GM21528 (cell line): ENCODE measurements around the gene EXOC4.

Experiments
- ATAC-seq: cut with Tn5 transposase; IDR thresholded peaks from one replicate; pipeline ENCODE4 v1.9.1; 2021; ENCODE audit warnings: mild to moderate bottlenecking, moderate library complexity; ENCODE audit not compliant: unreplicated experiment, low FRiP score

The EXOC4 gene

GRCh38 chr7:134029743-134030142 lies 776.9 kb downstream of the EXOC4 start:
- ATAC-seq: no peak

GRCh38 chr7:134030460-134030865 lies 777.6 kb downstream of the EXOC4 start:
- ATAC-seq: no peak

- ATAC-seq: no peak
Observed at GRCh38 chr7:134031835-134032617, 779.1 kb downstream of the EXOC4 start.

GRCh38 chr7:134034652-134035051 lies 781.8 kb downstream of the EXOC4 start:
- ATAC-seq: no peak

GRCh38 chr7:134037991-134038390 lies 785.1 kb downstream of the EXOC4 start:
- no peak for ATAC-seq

- no peak for ATAC-seq
Observed at GRCh38 chr7:134040988-134041387, 788.1 kb downstream of the EXOC4 start.

- no peak for ATAC-seq
Observed at GRCh38 chr7:134041477-134041876, 788.6 kb downstream of the EXOC4 start.

GRCh38 chr7:134042307-134042706 lies 789.4 kb downstream of the EXOC4 start:
- ATAC-seq: no peak

- no peak for ATAC-seq
Observed at GRCh38 chr7:134044682-134045081, 791.8 kb downstream of the EXOC4 start.

GRCh38 chr7:134045716-134046115 lies 792.8 kb downstream of the EXOC4 start:
- no peak for ATAC-seq

GRCh38 chr7:134046594-134047128 lies 793.8 kb downstream of the EXOC4 start:
- ATAC-seq: no peak

- no peak for ATAC-seq
Observed at GRCh38 chr7:134047675-134048074, 794.8 kb downstream of the EXOC4 start.

GRCh38 chr7:134048166-134048565 lies 795.3 kb downstream of the EXOC4 start:
- no peak for ATAC-seq

GRCh38 chr7:134051020-134051419 lies 798.1 kb downstream of the EXOC4 start:
- no peak for ATAC-seq

- no peak for ATAC-seq
Observed at GRCh38 chr7:134056816-134057215, 803.9 kb downstream of the EXOC4 start.

GRCh38 chr7:134058521-134058920 lies 805.6 kb downstream of the EXOC4 start:
- no peak for ATAC-seq

- no peak for ATAC-seq
Observed at GRCh38 chr7:134058980-134059379, 806.1 kb downstream of the EXOC4 start.

- ATAC-seq: no peak
Observed at GRCh38 chr7:134059921-134060320, 807.0 kb downstream of the EXOC4 start.

- ATAC-seq: no peak
Observed at GRCh38 chr7:134060874-134061273, 808.0 kb downstream of the EXOC4 start.

GRCh38 chr7:134062460-134062859 lies 809.6 kb downstream of the EXOC4 start:
- ATAC-seq: no peak

GRCh38 chr7:134065415-134065814 lies 812.5 kb downstream of the EXOC4 start:
- no peak for ATAC-seq

GRCh38 chr7:134067164-134067563 lies 814.3 kb downstream of the EXOC4 start:
- ATAC-seq: no peak
